Calu3 (cell line): ENCODE results near the gene OR52E6. TPM values are rescaled to one million over a fixed set of nuclear protein-coding genes. Genes with fewer than 3 reads are reported as not detected.

ENCODE experiments used
- BruUV-seq: library from RNA; stranded (reverse); fragments of 400-500 nt; replicated peaks from 2 replicates; lab custom pipeline; 2021; lab: Mats Ljungman, UMichigan
- CTCF ChIA-PET: fragments of 300-600 bp; sonication (Branson Sonifier 250); formaldehyde crosslinking; loops from one replicate; lab custom pipeline; 2022; ENCODE audit warnings: antibody characterized with exemption; lab: Charles Lee
- DNase-seq: peaks from one replicate; pipeline ENCODE4 v3.0.0; 2022
- H3K27ac Mint-ChIP-seq: one replicate; pipeline ENCODE4 v1.8.0; 2022; ENCODE audit warnings: mixed read lengths; ENCODE audit not compliant: unreplicated experiment
- H3K27me3 Mint-ChIP-seq: one replicate; pipeline ENCODE4 v1.8.0; 2022; ENCODE audit warnings: mixed read lengths; ENCODE audit not compliant: unreplicated experiment
- H3K36me3 Mint-ChIP-seq: one replicate; pipeline ENCODE4 v1.8.0; 2022; ENCODE audit warnings: mild to moderate bottlenecking, moderate library complexity, mixed read lengths; ENCODE audit not compliant: insufficient read depth, unreplicated experiment
- H3K4me1 Mint-ChIP-seq: one replicate; pipeline ENCODE4 v1.8.0; 2022; ENCODE audit warnings: mild to moderate bottlenecking, low read depth, mixed read lengths; ENCODE audit not compliant: unreplicated experiment
- H3K4me3 Mint-ChIP-seq: one replicate; pipeline ENCODE4 v1.8.0; 2022; ENCODE audit warnings: mild to moderate bottlenecking, low read depth, moderate library complexity, mixed read lengths; ENCODE audit not compliant: unreplicated experiment
- H3K9me3 Mint-ChIP-seq: one replicate; pipeline ENCODE4 v1.8.0; 2022; ENCODE audit warnings: low read depth, mixed read lengths; ENCODE audit not compliant: unreplicated experiment
- intact Hi-C: fragments of 100-400 bp; cut with micrococcal nuclease; formaldehyde crosslinking; loops from one replicate; pipeline ENCODE4 v1.10.0; 2022; ENCODE audit not compliant: unreplicated experiment
- total RNA-seq: library from RNA; stranded (reverse); gene quantifications from 2 replicates; pipeline ENCODE4 v1.2.3, GENCODE V29; 2022
- TF ChIP-seq, protein P1 (sequence below): fragments of 200-600 bp; IDR thresholded peaks from one replicate; pipeline ENCODE4 v1.8.0; 2022; ENCODE audit warnings: antibody characterized with exemption; ENCODE audit not compliant: unreplicated experiment

Gene OR52E6
- total RNA-seq, 1 experiment from 2014 or later: not detected

DNA sequence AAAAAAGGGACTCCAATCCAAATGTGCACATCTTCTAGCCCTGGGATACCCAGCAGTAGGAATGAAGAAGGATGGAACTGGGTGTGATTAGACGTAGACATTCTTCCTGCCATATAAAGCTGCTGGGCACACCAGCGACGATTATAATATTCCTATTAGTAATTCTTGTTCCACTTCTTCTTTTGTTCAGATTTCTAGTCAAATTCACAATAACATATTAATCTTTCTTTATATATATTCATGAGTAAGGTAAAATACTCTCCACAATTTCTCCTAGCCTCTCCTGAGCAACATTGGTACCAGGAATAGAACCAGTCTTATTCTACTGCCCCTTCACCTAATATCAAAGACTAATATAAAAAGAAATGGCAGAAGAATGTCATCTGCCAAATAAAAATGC, 15.9 kb upstream of the OR52E6 start, which contains the start of gene OR52E8:
OR52E8 (minus strand) TSS at position 101 of the 400 bp plus-strand sequence; CDS start at position 101, 0 bp downstream.
- TF ChIP-seq, protein P1, sequence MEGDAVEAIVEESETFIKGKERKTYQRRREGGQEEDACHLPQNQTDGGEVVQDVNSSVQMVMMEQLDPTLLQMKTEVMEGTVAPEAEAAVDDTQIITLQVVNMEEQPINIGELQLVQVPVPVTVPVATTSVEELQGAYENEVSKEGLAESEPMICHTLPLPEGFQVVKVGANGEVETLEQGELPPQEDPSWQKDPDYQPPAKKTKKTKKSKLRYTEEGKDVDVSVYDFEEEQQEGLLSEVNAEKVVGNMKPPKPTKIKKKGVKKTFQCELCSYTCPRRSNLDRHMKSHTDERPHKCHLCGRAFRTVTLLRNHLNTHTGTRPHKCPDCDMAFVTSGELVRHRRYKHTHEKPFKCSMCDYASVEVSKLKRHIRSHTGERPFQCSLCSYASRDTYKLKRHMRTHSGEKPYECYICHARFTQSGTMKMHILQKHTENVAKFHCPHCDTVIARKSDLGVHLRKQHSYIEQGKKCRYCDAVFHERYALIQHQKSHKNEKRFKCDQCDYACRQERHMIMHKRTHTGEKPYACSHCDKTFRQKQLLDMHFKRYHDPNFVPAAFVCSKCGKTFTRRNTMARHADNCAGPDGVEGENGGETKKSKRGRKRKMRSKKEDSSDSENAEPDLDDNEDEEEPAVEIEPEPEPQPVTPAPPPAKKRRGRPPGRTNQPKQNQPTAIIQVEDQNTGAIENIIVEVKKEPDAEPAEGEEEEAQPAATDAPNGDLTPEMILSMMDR: no peak
- Mint-ChIP-seq H3K4me3 (no peak within 1 kb of the TSS), H3K27me3 (no peaks in the 10 kb centered on the region), H3K4me1 (no peaks in the 10 kb centered on the region), H3K36me3 (no peaks in the 10 kb centered on the region), H3K9me3 (peaks cover 13% of the 10 kb centered on the region), H3K27ac (no peak within 1 kb of the TSS)
- CTCF ChIA-PET: no interaction called here
- DNase-seq: no peak
- intact Hi-C loops: no loop called here
- no TSS peak for BruUV-seq

DNA sequence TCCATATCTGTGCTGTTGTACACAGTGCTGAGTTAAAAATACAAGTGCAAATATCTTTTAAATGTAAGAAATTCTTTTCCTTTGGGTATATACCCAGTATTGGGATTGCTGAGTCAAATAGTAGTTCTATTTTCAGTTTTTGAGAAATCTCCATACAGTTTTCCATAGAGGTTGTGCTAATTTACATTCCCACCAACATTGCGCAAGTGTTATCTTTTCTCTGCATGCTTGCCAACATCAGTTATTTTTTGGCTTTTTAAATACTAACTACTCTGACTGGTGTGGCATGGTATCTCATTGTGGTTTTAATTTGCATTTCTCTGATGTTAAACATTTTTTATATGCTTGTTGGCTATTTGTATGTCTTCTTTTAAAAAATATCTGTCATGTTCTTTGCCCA, 9.3 kb upstream of the OR52E6 start:
- H3K4me1 Mint-ChIP-seq: no peaks in the 10 kb centered on the region
- no peak for DNase-seq
- CTCF ChIA-PET: no interaction called here
- H3K4me3 Mint-ChIP-seq: no peak overlapping the region
- intact Hi-C loops: no loop called here
- TF ChIP-seq, protein P1: no peak
- H3K9me3 Mint-ChIP-seq: peaks cover 6% of the 10 kb centered on the region
- no peak overlapping the region for H3K27ac Mint-ChIP-seq
- H3K36me3 Mint-ChIP-seq: no peaks in the 10 kb centered on the region
- H3K27me3 Mint-ChIP-seq: no peaks in the 10 kb centered on the region
- no TSS peak for BruUV-seq

DNA sequence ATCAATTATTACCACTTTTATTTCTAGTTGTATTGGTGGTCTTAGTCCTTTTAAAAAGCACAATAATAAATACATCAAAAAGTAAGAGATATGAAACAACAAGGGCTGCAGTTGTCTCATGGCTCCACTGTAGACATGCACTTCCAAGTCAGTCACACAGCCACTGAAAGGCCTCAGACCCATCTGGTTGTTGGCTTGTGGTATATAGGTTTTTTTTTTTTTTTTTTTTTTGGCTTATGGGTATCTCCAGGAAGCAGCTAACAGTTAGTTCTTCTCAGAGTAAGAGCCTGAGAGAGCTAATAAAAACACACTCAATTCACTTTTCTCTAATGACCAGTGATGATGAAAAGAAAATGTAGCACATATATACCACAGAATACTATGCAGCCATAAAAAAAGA, 6.0 kb upstream of the OR52E6 start:
- CTCF ChIA-PET: no interaction called here

DNA sequence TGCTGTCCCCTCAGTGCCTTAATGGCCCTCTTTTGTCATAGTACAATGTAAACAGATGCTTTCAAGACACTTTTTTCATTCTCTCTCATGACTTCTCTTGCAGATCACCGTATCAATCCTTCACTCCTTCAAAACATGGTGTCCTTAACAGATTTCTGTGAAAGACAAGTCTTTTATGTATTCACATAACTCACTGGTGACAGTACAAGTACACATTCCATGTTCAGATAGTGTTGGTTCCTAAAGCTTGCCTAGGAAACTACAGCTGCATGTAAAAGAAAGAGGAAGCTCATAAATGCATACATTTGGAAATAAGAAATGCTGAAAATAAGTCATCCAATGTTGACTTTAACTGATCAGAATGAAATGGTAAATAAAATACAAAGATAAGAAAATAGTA, 5.0 kb upstream of the OR52E6 start:
- peaks cover 2% of the 10 kb centered on the region for H3K9me3 Mint-ChIP-seq
- no TSS peak for BruUV-seq
- CTCF ChIA-PET: no interaction called here
- H3K4me3 Mint-ChIP-seq: no peak overlapping the region
- intact Hi-C loops: no loop called here
- no peaks in the 10 kb centered on the region for H3K27me3 Mint-ChIP-seq
- DNase-seq: no peak
- H3K4me1 Mint-ChIP-seq: no peaks in the 10 kb centered on the region
- TF ChIP-seq, protein P1: no peak
- H3K27ac Mint-ChIP-seq: no peak overlapping the region
- no peaks in the 10 kb centered on the region for H3K36me3 Mint-ChIP-seq

More for the DNA sequence above, 6.0 kb upstream of the OR52E6 start:
- Mint-ChIP-seq H3K4me1 (no peaks in the 10 kb centered on the region), H3K9me3 (peaks cover 2% of the 10 kb centered on the region), H3K36me3 (no peaks in the 10 kb centered on the region), H3K27me3 (no peaks in the 10 kb centered on the region), H3K4me3 (no peak overlapping the region), H3K27ac (no peak overlapping the region)
- no TSS peak for BruUV-seq
- intact Hi-C loops: no loop called here
- DNase-seq: no peak
- TF ChIP-seq, protein P1: no peak
